ENCODE results near the gene BCL10. TPM values are rescaled to one million over a fixed set of nuclear protein-coding genes. Genes with fewer than 3 reads are reported as not detected.

BCL10 gene
- total and polyA plus RNA-seq, 2 of the 8 experiments (the other 6 are each of a cell fraction or from before 2014, with no cell fraction given), result 7.4 to 29.6 TPM

DNA sequence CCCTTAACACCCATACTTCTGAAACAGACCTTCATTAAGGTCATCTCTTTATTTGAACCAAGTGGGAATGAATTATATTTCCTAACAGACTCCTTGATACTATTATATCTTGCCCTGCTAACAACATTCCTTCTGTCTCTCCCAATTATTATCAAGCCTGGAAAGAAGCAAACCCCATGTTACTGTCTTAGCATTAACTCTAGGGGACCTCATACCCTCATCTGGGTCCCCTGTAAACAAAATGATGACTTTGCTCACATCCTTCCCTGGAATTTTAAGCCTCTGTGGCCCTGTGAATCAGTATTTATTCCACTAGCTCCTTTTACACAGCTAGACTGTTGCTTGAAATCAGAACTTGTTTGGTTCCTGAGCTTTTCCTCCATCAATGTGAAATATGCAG lies 38.3 kb upstream of the BCL10 start:
- Histone ChIP-seq H2AK5ac (ENCODE audit: low read depth, low read length) (no peak overlapping the region), H3K27me3 (replicated peaks in 1 of 4; ENCODE audit: control insufficient read depth in 3 of 4, extremely low read depth in 1 of 4, insufficient read depth in 3 of 4, low read length in 3 of 4) (no peaks in the 10 kb centered on the region), H3K23ac (ENCODE audit: insufficient read length) (no peak overlapping the region), H4K20me1 (replicated peaks in 1 of 2; ENCODE audit: control insufficient read depth in 1 of 2, insufficient read depth in 2 of 2, low read length in 2 of 2) (peaks cover 0 to 1% of the 10 kb centered on the region in 2 experiments), H4K5ac (ENCODE audit: insufficient read length, low read depth, low read length) (no peak overlapping the region), H2BK12ac (ENCODE audit: low read depth, low read length) (no peak overlapping the region), H3K79me2 (ENCODE audit: control insufficient read depth in 1 of 2, insufficient read depth in 2 of 2, low read length in 2 of 2) (no peaks in the 10 kb centered on the region), H3K27ac (ENCODE audit: low read depth, low read length) (no peak overlapping the region), H4K8ac (ENCODE audit: extremely low read depth, insufficient read depth, low read length) (no peak overlapping the region), H3K18ac (ENCODE audit: extremely low read depth, low read length) (no peak overlapping the region), H2BK20ac (ENCODE audit: low read length) (no peak overlapping the region), H3K9me3 (ENCODE audit: insufficient read depth in 2 of 2, low read depth in 1 of 2, low read length in 1 of 2) (no peaks in the 10 kb centered on the region), H3K14ac (ENCODE audit: insufficient read length) (no peak overlapping the region), H3K23me2 (ENCODE audit: low read depth, low read length) (no peaks in the 10 kb centered on the region), H2BK5ac (ENCODE audit: low read depth, low read length) (no peak overlapping the region), H3K56ac (replicated peaks; ENCODE audit: insufficient read length, low read depth, low read length) (no peak overlapping the region), H3K4me2 (ENCODE audit: insufficient read depth in 1 of 2, low read depth in 2 of 2, low read length in 2 of 2) (no peak overlapping the region), H3K79me1 (ENCODE audit: low read depth, low read length) (no peaks in the 10 kb centered on the region; the same call in 1 of the 2 replicates), H3K9ac (replicated peaks in 1 of 4; ENCODE audit: extremely low read depth in 1 of 4, low read depth in 3 of 4, low read length in 3 of 4) (no peak overlapping the region; a peak in 1 of 7 replicates), H3K4me3 (ENCODE audit: extremely low read depth in 1 of 4, insufficient read depth in 2 of 4, low read depth in 3 of 4, low read length in 4 of 4) (no peak overlapping the region), H3K4me1 (replicated peaks in 1 of 4; ENCODE audit: control insufficient read depth in 3 of 4, insufficient read depth in 4 of 4, low read length in 3 of 4) (no peaks in the 10 kb centered on the region), H4K91ac (replicated peaks; ENCODE audit: insufficient read length, low read length) (no peak overlapping the region), H3K4ac (replicated peaks; ENCODE audit: insufficient read length, low read depth, low read length) (no peak overlapping the region), H2BK120ac (replicated peaks; ENCODE audit: low read depth, low read length) (no peak overlapping the region), H3K36me3 (ENCODE audit: control insufficient read depth in 2 of 4, insufficient read depth in 4 of 4, low read length in 3 of 4) (no peaks in the 10 kb centered on the region; a peak in 1 of 8 replicates), H2AFZ (ENCODE audit: low read length) (no peak overlapping the region), H2BK15ac (ENCODE audit: low read length) (no peak overlapping the region)
- TF ChIP-seq SAP30 (IDR thresholded peaks at IDR 0.05; ENCODE audit: insufficient read depth, insufficient replicate concordance, low read length), result no peak
- CTCF ChIA-PET (ENCODE audit: partially characterized antibody), result interaction anchor here (1.0 kb wide), 1 partner anchor 378 kb away, joined by 5 read pairs; no protein-coding TSS in a partner anchor
- POLR2A ChIA-PET (ENCODE audit: partially characterized antibody), result interaction anchor here (0.9 kb wide), 1 partner anchor 269 kb away, joined by 3 read pairs; no protein-coding TSS in a partner anchor
- DNase-seq (ENCODE audit: low read depth in 1 of 2, low spot score in 2 of 2) (no peak), FAIRE-seq (no peak)

All from H1 (cell line).